Keratinocyte (primary cell): ENCODE results near the gene DUSP8.

Experiments
- EZH2 ChIP-seq: IDR thresholded peaks from one replicate; pipeline ENCODE4 v1.6.1; 2012; ENCODE audit warnings: inconsistent platforms, mild to moderate bottlenecking, low read length, moderate library complexity
- TF ChIP-seq, protein P1 (sequence below), 3 experiments: IDR thresholded peaks in 1 of 3; conservative IDR thresholded peaks in 1 of 3; optimal IDR thresholded peaks in 1 of 3; 2 replicates in 2 of 3; 3 replicates in 1 of 3; pipeline versions ENCODE3 to v1.5.1; 2011; ENCODE audit warnings: low read length in 3 of 3, mild to moderate bottlenecking in 3 of 3, moderate library complexity in 2 of 3, control low read depth in 1 of 3, inconsistent platforms in 1 of 3; ENCODE audit not compliant: insufficient read depth in 2 of 3; ENCODE audit errors: extremely low read depth in 1 of 3

GRCh38 chr11:1542267-1542666, 29.8 kb downstream of the DUSP8 start:
- no peak for TF ChIP-seq EZH2
- TF ChIP-seq, protein P1, sequence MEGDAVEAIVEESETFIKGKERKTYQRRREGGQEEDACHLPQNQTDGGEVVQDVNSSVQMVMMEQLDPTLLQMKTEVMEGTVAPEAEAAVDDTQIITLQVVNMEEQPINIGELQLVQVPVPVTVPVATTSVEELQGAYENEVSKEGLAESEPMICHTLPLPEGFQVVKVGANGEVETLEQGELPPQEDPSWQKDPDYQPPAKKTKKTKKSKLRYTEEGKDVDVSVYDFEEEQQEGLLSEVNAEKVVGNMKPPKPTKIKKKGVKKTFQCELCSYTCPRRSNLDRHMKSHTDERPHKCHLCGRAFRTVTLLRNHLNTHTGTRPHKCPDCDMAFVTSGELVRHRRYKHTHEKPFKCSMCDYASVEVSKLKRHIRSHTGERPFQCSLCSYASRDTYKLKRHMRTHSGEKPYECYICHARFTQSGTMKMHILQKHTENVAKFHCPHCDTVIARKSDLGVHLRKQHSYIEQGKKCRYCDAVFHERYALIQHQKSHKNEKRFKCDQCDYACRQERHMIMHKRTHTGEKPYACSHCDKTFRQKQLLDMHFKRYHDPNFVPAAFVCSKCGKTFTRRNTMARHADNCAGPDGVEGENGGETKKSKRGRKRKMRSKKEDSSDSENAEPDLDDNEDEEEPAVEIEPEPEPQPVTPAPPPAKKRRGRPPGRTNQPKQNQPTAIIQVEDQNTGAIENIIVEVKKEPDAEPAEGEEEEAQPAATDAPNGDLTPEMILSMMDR (optimal IDR thresholded peaks at IDR 0.05 in 1 of 3, IDR thresholded peaks at IDR 0.05 in 1 of 3, conservative IDR thresholded peaks at IDR 0.05 in 1 of 3; ENCODE audit: extremely low read depth in 1 of 3, insufficient read depth in 2 of 3, low read length in 3 of 3) = no peak
